Measurements from ENCODE around the gene TFPI.
"Not testable (repeated sequence)": the region's sequence is repeated elsewhere in the genome, so short reads cannot be mapped to it uniquely, and the experiment has no call there.

Gene TFPI

GRCh38 chr2:187527262-187527661 is 27.0 kb downstream of the TFPI start:
- no peak for DNase-seq

GRCh38 chr2:187526792-187527191 is 27.4 kb downstream of the TFPI start:
- no peak for DNase-seq

- DNase-seq: no peak
These were observed 28.9 kb downstream of the TFPI start for GRCh38 chr2:187525163-187525900.

GRCh38 chr2:187523325-187523724 is 30.9 kb downstream of the TFPI start:
- DNase-seq: no peak

GRCh38 chr2:187520121-187520624 is 34.1 kb downstream of the TFPI start:
- no peak for DNase-seq

- DNase-seq: no peak
These were observed 34.7 kb downstream of the TFPI start for GRCh38 chr2:187519419-187520120.

- DNase-seq: not testable (repeated sequence)
These were observed 36.4 kb downstream of the TFPI start for GRCh38 chr2:187517750-187518361.

- not testable (repeated sequence) for DNase-seq
These were observed 37.4 kb downstream of the TFPI start for GRCh38 chr2:187516630-187517510.

- DNase-seq: no peak
These were observed 39.3 kb downstream of the TFPI start for GRCh38 chr2:187514930-187515329.

- DNase-seq: not testable (repeated sequence)
These were observed 39.9 kb downstream of the TFPI start for GRCh38 chr2:187514235-187514829.

- DNase-seq: not testable (repeated sequence)
These were observed 40.6 kb downstream of the TFPI start for GRCh38 chr2:187513460-187514234.

- DNase-seq: no peak
These were observed 42.6 kb downstream of the TFPI start for GRCh38 chr2:187511356-187512315.

- not testable (repeated sequence) for DNase-seq
These were observed 43.5 kb downstream of the TFPI start for GRCh38 chr2:187510419-187511355.

GRCh38 chr2:187509667-187510417 is 44.4 kb downstream of the TFPI start:
- DNase-seq: no peak

- DNase-seq: no peak
These were observed 47.8 kb downstream of the TFPI start for GRCh38 chr2:187506416-187506815.

GRCh38 chr2:187505065-187505672 is 49.1 kb downstream of the TFPI start:
- DNase-seq: no peak

- no peak for DNase-seq
These were observed 49.8 kb downstream of the TFPI start for GRCh38 chr2:187504312-187504921.
